Measurements from ENCODE around the gene PLCH1.

PLCH1 gene

GRCh38 chr3:155449613-155450267 is 295.1 kb downstream of the PLCH1 start:
- DNase-seq, result no peak

DNA sequence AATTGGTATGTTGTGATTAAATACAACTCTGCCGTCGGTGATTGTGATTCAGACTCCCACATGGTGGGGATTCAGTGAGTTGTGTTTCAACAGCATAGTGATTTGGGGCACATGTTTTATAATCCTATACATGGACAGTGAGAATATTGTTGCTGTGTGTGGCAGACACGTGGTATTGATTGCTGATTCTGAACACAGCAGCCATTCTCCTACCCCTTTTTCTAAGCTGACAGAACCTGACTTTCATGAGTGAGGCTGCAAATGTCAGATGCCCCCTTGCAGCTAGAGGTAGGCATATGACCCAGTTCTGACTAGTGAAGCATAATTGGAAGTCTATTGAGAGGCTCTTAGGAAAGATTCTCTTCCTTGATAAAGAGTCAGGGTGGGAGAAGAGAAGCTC is 296.3 kb downstream of the PLCH1 start:
- DNase-seq, result no peak

- no peak for DNase-seq
Observed at GRCh38 chr3:155446366-155446765, 298.5 kb downstream of the PLCH1 start.

DNA sequence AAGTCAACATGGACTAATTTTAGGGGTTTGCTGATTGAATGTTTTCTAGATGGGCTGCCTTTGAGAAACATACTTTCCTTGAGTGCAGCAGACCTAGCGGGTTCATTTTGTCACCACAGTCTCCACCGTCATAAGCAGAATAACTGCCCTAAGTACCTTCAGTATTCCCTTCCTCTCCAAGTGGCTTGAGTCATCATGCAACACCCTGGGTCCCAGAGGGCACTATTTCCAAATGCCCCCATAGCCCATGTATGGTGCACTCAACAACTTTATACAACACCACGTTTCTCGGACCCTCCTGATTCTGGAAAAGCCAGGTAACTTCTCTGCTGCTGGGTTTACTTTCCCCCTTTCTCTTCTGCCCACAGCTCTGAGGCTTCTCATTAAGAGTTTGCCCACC is 300.1 kb downstream of the PLCH1 start:
- no peak for DNase-seq

DNA sequence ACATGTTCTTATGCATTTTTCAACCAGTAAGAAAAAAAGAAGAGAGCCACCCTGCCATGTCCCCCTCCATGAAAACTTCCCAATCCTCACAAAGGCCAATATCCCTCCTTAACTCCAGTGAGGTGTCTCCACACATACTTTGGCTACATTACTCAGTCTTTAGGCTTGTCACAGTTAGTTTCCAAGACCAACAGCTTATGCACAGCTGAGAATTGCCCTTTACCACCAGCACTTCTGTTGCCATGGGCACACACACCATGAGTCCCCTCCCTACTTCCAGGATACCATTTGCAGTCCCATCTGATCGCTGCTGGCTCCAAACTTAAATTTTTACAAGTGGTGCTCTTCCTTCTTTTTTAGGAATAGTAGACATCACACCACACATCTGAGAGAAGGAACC is 301.1 kb downstream of the PLCH1 start:
- no peak for DNase-seq

- DNase-seq, result no peak
Observed at GRCh38 chr3:155442072-155442471, 302.8 kb downstream of the PLCH1 start.

DNA sequence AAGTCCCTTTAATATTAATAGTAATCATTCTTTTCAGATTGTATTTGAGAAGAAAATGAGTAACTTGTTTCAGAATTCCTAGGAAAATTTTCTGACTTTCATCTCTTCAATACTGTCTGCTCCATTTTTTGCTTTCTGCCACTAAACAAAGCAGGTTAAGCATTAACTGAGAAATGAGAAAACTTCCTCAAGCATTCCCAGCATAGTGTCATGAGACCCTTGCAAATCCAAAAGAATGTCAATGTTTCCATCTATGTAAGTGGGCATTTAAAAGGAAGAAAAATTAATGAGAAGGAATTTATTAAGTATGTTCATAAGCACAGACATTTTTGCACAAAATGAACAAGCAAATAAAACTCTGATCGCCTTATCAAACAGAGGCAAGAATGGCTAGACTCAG is 303.4 kb downstream of the PLCH1 start:
- no peak for DNase-seq

GRCh38 chr3:155441026-155441425 is 303.8 kb downstream of the PLCH1 start:
- DNase-seq, result no peak

- no peak for DNase-seq
Observed at GRCh38 chr3:155435821-155436220, 309.1 kb downstream of the PLCH1 start.

DNA sequence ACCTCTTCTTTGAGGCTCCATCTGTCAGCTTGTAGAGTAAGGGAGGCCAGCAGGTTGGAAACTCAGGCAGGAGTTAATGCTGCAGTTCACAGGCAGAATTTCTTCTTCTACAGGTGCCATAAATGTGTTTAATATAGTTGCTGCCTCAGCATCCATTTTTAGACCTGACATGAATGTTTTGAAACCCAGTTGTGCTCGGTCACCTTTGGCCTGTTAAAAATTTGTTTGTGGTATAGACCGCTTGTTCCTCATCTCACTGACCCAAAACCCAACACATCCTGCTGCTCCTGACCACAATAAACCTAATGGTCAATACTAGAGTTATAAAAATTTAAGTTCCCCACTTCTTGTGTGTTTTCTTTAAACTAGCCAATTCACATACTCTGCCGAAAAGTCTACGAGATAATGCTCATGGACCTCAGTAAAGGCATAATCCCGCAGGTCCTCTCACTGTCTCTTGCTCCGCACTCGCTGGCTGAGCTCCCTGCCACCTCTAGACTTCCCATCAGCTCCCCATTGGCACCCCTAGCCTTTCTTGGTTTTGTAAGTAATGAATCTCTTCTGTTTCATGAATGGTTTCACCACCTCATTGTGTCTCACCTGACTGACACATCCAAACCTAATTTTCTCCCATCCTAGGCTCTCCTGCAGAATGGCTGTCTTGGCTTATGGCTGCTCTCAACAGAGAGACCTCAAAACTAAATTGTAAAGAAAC is 312.9 kb downstream of the PLCH1 start:
- no peak for DNase-seq

- no peak for DNase-seq
Observed at GRCh38 chr3:155428563-155428962, 316.3 kb downstream of the PLCH1 start.

- no peak for DNase-seq
Observed at GRCh38 chr3:155426524-155427230, 318.2 kb downstream of the PLCH1 start.

- DNase-seq, result no peak
Observed at GRCh38 chr3:155425396-155425795, 319.5 kb downstream of the PLCH1 start.

DNA sequence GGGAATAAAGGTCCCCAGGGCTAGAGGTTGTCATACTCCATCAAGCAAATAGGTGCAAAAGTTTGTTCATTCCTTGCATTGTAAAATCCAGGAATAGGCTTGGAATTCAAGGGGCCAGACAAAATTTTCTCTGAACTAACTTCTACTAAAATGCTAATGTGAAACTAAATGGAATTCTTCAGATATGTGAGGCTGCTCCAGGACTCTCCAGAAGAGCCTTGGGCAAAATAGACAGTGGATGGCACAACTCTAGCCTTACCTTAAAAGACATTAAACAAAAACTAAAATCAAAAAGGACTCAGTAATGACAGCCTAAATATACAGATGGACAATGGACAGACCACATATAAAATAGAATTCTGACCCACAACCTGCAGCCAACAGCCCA is 320.6 kb downstream of the PLCH1 start:
- no peak for DNase-seq

DNA sequence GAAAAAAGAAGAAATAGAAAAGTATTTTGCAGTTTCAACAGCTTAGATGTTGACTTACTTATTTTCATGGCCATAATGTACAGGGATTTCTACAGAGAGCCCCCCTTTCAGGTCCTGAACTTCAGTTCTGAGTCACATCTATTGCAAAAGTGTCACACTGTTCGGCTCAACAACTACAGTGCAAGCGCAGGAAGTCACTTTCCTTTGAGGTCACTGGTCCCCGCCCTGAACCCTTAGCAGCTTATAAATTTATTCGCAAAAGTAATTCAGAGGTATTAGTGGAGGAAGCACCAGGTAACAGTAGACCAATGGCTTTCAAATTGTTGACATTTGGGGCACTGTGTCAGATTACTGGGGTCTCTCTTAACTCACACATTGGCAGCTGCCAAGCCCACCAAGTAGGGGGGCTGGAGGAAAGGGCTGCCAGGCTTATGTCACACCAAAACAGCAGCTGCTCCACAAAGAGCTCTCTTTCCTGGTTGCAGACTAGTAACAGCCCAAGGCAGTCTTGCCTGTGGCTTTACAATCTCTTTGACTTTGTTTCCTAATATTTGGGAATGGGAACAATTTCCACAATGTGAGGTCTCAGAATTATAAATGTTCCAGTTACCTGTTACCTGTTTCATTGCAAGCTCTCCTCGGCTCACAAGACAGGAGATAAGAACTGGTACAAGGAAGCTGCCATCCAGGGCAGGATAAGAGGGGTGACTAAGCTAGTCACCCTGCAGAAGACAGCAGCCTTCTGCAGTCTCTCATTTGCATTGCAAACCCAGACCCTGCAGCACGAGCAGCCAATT is 321.1 kb downstream of the PLCH1 start:
- DNase-seq, result no peak

- DNase-seq, result no peak
Observed at GRCh38 chr3:155420881-155421486, 323.9 kb downstream of the PLCH1 start.

GRCh38 chr3:155420406-155420805 is 324.5 kb downstream of the PLCH1 start:
- DNase-seq, result no peak

- DNase-seq, result no peak
Observed at GRCh38 chr3:155418407-155418806, 326.5 kb downstream of the PLCH1 start.

GRCh38 chr3:155417119-155417517 is 327.8 kb downstream of the PLCH1 start:
- no peak for DNase-seq

DNA sequence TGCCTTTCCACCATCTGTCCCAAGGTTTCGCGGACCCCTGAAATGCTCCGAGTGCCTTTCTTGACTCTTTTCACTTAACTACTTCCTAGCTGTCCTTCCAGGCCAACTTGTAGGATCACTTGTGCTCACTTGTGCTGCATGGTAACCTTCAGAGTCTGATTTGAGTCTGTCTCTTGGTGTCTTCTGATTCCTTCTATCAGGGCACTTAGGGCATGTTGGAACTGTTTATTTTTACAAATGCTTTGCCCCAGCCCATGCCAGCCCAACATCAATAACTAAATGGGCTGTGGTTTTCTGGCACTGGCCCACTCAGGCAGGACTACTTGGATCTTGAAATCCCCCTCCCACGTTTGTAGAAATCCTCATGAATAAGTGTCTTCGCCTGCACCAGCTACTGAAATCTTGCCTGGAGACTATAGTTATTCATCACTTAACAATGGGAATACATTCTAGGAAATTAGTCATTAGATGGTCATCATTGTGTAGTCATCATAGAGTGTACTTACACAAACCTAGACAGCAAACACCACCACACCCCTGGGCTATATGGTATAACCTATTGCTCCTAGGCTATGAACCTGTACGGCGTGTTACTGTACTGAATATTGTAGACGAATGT is 328.3 kb downstream of the PLCH1 start:
- no peak for DNase-seq

- no peak for DNase-seq
Observed at GRCh38 chr3:155412904-155413303, 332.0 kb downstream of the PLCH1 start.

DNA sequence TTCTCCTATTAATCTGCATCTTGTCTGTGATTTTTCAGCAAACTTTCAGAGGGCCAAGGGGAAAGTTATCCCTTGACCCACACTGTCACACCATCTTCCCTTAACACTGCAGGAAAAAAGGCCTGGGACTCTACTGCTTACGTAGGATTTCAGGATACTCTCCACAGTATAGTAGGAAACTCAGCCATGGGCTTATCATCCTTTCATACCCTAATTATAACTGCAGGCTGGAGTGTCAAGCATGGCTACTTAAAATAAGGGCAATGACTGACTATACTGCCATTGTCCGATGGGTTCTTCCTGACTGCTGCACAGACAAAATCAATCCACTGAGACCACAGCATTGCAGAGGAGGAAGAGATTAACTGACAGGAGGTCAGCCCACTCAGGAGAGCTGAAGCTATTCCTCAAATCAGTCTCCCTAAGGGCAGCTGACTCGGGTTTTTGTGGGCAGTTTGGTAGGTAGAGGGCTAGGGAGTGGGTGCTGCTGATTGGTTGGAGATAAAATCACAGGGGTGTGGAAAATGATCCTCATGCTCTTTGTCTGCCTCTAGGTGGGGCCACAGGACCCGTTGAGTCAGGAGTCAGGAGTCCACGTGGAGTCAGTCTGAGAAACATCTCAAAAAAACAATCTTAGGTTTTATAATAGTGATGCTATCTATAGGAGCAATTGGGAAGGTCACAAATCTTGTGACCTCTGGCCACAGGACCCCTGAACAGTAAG is 333.2 kb downstream of the PLCH1 start:
- DNase-seq, result no peak
